RWPE1 (cell line): ENCODE results near the gene TARBP2.

ENCODE experiments used
- CTCF ChIA-PET: fragments of 350-600 bp; sonication (Branson Sonifier 250); formaldehyde crosslinking; extraction: SDS; loops from one replicate; lab custom pipeline; 2021; lab: Yijun Ruan, JAX
- POLR2A ChIA-PET: fragments of 400-600 bp; formaldehyde crosslinking; extraction: SDS; loops from one replicate; lab custom pipeline; 2020; ENCODE audit warnings: antibody characterized with exemption; ENCODE audit not compliant: low non-redundant PET; lab: Yijun Ruan, JAX
- DNase-seq: peaks from one replicate; pipeline ENCODE4 v3.0.0; 2012; ENCODE audit warnings: low spot score
- H3K27ac ChIP-seq: fragments of 450-650 bp; 2 replicates; pipeline ENCODE4 v1.5.1; 2017
- CTCF ChIP-seq: fragments of 450-650 bp; conservative IDR thresholded peaks from 2 replicates; pipeline ENCODE4 v1.5.1; 2017; ENCODE audit warnings: low read depth, mild to moderate bottlenecking

The TARBP2 gene

DNA sequence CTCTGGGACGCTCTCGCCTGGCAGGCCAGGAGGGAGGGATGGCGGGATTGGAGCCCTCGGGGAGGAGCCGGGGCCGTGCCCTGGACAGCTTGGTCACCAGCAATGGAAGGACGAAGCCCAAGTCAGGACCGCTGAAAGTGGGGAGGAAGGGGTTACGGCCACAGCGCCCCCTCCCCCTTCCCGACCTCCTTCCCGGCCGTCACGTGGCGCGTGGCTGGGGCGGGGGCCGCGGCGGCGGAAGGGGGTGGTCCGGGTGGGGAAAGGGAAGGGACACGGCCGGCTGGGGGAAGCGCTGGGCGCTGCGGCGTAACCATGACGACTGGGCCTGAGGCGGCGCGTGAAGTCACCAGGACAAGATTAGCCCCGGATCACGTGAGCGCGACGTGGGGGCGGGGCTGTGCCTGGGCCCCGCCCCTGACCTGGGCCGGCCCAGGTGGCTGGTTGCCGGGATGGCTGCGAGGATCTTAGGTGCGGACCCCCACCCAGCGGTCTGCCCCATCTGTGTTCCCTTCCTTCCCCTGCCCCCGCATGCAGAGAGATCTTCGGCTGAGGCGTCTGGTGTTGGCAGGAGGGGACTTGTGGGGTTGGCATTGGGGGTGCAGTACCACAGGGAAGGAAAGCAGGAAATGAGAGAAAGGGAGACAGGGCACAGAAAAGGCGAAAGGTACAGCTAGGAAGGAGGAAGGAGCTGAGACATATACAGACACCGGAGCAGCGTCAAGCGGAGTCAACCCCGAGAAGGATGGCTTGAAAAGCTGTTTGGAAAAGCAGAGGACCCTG lies 8.1 kb upstream of the TARBP2 start:
- ChIA-PET POLR2A (interaction anchor here (0.5 to 0.8 kb wide), 2 partner anchors 9 to 43 kb away, joined by 3 to 7 read pairs; no protein-coding TSS in a partner anchor), CTCF (interaction anchor here (1.0 kb wide), 1 partner anchor 11 kb away, joined by 4 read pairs; no protein-coding TSS in a partner anchor)
- DNase-seq = peak; percentile 79
- H3K27ac ChIP-seq = peak overlapping the region; percentile 85
- no peak for TF ChIP-seq CTCF

DNA sequence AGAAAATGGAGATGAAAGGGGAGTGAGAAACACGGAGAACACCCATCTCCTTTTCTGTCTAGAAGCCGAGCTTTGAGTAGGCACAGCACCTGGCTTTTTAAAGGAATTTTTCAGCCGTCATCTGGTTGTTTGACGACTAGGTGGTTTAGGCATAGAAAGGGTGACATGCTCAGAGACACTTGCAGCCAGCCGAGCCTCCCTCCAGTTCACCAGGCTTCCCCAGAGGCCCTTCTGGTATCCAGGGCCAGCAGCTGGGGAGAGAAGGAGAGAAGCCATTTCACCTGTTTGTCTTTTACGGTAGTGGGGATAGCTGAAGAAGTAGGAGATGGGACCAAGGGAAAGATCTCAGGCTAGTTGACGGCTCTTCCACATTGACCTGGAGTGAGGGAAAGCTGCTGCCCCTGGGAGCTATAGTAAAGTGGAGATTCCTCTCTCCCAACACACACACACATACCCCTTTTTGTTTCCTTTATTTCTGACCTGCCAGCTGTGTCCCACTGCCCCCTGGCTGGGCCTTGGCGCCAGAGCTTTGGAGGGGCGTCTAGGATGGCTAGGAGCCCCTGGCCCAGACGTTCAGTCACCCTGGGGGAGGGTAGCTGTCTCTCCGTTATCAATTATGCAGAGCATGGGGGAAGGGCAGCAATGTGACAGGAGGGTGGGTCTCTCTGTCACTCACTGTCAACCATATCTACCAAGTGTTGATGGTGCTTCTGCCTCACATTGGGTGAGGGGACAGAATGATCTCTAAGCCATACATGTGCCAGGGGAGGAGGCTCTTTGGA lies 7.3 kb upstream of the TARBP2 start:
- CTCF ChIA-PET = interaction anchor here (1.0 kb wide), 1 partner anchor 12 kb away, joined by 4 read pairs; no protein-coding TSS in a partner anchor
- no peak for DNase-seq

DNA sequence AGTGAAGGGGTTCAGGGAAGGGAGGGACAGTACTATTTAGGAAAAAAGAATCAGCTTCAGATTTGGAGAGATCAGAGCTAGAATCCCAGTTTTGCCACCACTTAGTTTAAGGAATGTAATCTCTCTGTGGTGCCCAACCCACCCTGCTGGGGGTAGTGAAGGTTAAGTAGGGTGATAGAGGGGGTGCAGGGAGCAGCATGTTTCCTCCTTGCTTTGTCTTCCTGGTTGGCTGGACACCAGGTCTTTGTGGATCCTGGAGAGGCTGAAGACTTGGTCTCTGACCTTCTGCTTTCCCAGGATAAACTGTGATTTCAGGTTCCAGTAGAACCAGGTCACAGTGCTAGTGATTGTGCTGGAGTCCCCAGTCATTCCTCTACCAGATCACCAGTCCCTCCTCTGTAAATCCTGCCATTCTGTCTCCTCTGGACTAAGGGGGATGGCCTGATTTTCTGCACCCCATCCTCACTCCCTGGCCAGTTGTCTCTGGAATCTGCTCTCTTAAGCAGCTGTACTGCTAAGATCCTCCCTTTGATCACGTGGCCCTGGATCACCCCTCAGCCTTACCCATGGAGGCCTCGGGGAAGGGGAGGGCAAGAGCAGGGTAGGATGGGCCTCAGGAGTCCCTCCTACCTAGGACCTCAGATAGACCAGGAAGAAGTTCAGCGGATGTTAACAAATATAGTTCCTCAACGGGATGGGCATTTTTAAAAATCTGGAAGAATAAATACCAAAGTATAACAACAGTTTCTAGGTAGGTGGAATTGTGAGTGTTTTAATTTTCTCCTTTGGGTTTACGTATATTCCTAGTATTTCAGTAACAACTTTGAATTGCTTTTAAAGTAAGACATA lies 5.0 kb upstream of the TARBP2 start:
- peak overlapping the region; percentile 53 for H3K27ac ChIP-seq
- DNase-seq = no peak
- CTCF ChIA-PET = no interaction called here
- POLR2A ChIA-PET = no interaction called here
- TF ChIP-seq CTCF = no peak

More for the DNA sequence above, 7.3 kb upstream of the TARBP2 start:
- TF ChIP-seq CTCF = no peak
- POLR2A ChIA-PET = interaction anchor here (0.5 to 0.8 kb wide), 2 partner anchors 10 to 43 kb away, joined by 3 to 7 read pairs; no protein-coding TSS in a partner anchor
- peak overlapping the region; percentile 85 for H3K27ac ChIP-seq

DNA sequence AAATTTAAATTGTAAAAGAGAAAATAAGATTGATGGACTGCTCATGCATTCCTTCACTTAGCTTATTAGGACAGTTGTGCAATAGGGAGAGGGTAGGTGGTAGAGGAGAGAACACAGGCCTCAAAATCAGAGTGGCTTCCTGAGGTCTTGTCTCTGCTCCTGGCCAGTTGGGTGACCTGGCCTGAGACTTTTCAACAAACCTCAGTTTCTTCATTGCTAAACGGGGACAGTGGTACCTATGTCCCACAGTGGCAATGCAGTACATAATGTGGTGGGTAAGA lies 4.4 kb upstream of the TARBP2 start:
- DNase-seq = no peak
- CTCF ChIA-PET = no interaction called here
- POLR2A ChIA-PET = no interaction called here
- no peak overlapping the region for H3K27ac ChIP-seq
- TF ChIP-seq CTCF = no peak

- no peak for DNase-seq
- no peak for TF ChIP-seq CTCF
- no peak overlapping the region for H3K27ac ChIP-seq
- ChIA-PET CTCF (no interaction called here), POLR2A (interaction anchor here (0.5 kb wide), 1 partner anchor 11 kb away, joined by 3 read pairs; no protein-coding TSS in a partner anchor)
These were observed 3.6 kb upstream of the TARBP2 start for GRCh38 chr12:53497461-53497860.
